ENCODE data around the gene MRPL55. TPM values are rescaled to one million over a fixed set of nuclear protein-coding genes. Genes with fewer than 3 reads are reported as not detected.
A peak's percentile ranks its signal among the peaks of the same experiment; 100 is the strongest.

Gene MRPL55
- total RNA-seq, 6 experiments from 2014 or later: 24.2 to 75.9 (median 38.0) TPM

GRCh38 chr1:228156515-228156881 is 47.4 kb upstream of the MRPL55 start:
- ATAC-seq (no peak), DNase-seq (peak in 1 of 3 donors; percentile 46)
- no peaks in the 10 kb centered on the region for H3K4me1 ChIP-seq
- intact Hi-C loops (cut with DNase I): no loop called here
- no peak overlapping the region for H3K27ac ChIP-seq
- H3K27me3 ChIP-seq: no peaks in the 10 kb centered on the region
- TF ChIP-seq POLR2A (IDR thresholded peaks at IDR 0.05): no peak
- TF ChIP-seq, protein P1, sequence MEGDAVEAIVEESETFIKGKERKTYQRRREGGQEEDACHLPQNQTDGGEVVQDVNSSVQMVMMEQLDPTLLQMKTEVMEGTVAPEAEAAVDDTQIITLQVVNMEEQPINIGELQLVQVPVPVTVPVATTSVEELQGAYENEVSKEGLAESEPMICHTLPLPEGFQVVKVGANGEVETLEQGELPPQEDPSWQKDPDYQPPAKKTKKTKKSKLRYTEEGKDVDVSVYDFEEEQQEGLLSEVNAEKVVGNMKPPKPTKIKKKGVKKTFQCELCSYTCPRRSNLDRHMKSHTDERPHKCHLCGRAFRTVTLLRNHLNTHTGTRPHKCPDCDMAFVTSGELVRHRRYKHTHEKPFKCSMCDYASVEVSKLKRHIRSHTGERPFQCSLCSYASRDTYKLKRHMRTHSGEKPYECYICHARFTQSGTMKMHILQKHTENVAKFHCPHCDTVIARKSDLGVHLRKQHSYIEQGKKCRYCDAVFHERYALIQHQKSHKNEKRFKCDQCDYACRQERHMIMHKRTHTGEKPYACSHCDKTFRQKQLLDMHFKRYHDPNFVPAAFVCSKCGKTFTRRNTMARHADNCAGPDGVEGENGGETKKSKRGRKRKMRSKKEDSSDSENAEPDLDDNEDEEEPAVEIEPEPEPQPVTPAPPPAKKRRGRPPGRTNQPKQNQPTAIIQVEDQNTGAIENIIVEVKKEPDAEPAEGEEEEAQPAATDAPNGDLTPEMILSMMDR (IDR thresholded peaks at IDR 0.05): no peak
- H3K9me3 ChIP-seq: no peaks in the 10 kb centered on the region
- no CpG with 5 or more reads among the region's 9 CpGs for WGBS (ENCODE audit: insufficient coverage, low coverage, low lambda C conversion rate, missing lambda C conversion rate)
- H3K36me3 ChIP-seq: no peaks in the 10 kb centered on the region
- no peak overlapping the region for H3K4me3 ChIP-seq

DNA sequence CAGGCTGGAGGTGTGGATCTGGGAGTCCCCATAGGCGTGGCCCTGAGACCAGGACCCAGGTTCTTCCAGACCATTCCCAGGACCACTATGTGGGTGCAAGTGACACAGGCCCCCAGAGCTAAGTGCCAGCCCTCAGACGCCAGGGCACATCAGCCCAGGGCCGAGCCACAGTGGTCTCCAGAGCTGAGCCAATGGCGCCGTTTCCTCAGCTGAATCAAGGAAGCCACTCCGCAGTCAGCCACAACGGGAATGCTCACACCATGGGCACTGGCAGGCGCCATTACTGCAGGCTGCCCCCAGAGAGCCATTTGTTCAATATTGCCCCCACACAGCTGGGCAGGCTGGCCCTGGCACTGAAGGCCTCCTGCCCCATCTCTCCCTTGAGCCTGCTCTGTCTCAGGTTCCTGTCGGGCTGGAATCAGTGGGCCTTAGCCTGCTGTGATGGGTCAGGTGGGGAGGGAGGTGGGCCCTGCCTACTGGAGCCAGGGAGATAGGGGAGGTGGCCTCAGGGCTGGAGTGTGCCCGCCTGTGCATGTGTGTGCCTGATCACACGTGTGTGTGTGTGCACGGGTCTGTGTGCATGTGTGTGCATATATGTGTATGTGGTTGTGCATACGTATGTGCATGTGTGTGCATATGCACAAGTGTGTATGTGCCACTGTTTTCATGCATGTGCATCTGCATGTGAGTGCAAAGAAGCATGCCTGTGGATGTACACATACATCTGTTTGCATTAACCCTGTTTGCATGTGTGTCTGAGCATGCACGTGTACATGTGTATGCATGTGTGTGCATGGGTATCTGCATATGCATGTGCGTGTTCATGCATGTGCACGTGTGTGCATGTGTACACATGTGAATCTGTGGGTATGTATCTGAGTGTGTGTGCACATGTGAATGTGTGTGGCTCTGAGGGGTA is 46.8 kb upstream of the MRPL55 start:
- WGBS (ENCODE audit: insufficient coverage, low coverage, low lambda C conversion rate, missing lambda C conversion rate): 67% methylated on average over 3 of the region's 16 CpGs
- TF ChIP-seq, protein P1 (IDR thresholded peaks at IDR 0.05): no peak
- TF ChIP-seq POLR2A (IDR thresholded peaks at IDR 0.05): no peak
- DNase-seq: peak in 1 of 3 donors; percentile 39
- Histone ChIP-seq H3K27ac (no peak overlapping the region), H3K36me3 (no peaks in the 10 kb centered on the region), H3K27me3 (no peaks in the 10 kb centered on the region), H3K4me3 (no peak overlapping the region), H3K9me3 (no peaks in the 10 kb centered on the region), H3K4me1 (no peaks in the 10 kb centered on the region)
- intact Hi-C loops (cut with DNase I): no loop called here
- ATAC-seq: no peak

GRCh38 chr1:228154670-228155571 is 45.8 kb upstream of the MRPL55 start:
- ATAC-seq (no peak), DNase-seq (peak in 1 of 3 donors; percentile 38)
- Histone ChIP-seq H3K27me3 (no peaks in the 10 kb centered on the region), H3K27ac (no peak overlapping the region), H3K4me1 (no peaks in the 10 kb centered on the region), H3K36me3 (no peaks in the 10 kb centered on the region), H3K9me3 (no peaks in the 10 kb centered on the region), H3K4me3 (no peak overlapping the region)
- intact Hi-C loops (cut with DNase I): no loop called here
- 79% methylated on average over 10 of the region's 20 CpGs for WGBS (ENCODE audit: insufficient coverage, low coverage, low lambda C conversion rate, missing lambda C conversion rate)
- no peak for TF ChIP-seq POLR2A (IDR thresholded peaks at IDR 0.05)
- TF ChIP-seq, protein P1 (IDR thresholded peaks at IDR 0.05): no peak

- ATAC-seq: no peak
- H3K9me3 ChIP-seq: no peaks in the 10 kb centered on the region
- no peaks in the 10 kb centered on the region for H3K4me1 ChIP-seq
- TF ChIP-seq POLR2A (IDR thresholded peaks at IDR 0.05): no peak
- TF ChIP-seq, protein P1 (IDR thresholded peaks at IDR 0.05): no peak
- no peaks in the 10 kb centered on the region for H3K27me3 ChIP-seq
- no peak overlapping the region for H3K27ac ChIP-seq
- no peaks in the 10 kb centered on the region for H3K36me3 ChIP-seq
- intact Hi-C loops (cut with DNase I): no loop called here
- peak in 1 of 3 donors; percentile 24 for DNase-seq
- H3K4me3 ChIP-seq: no peak overlapping the region
- 90% methylated on average over 5 of the region's 11 CpGs for WGBS (ENCODE audit: insufficient coverage, low coverage, low lambda C conversion rate, missing lambda C conversion rate)
Observed at GRCh38 chr1:228154021-228154669, 45.0 kb upstream of the MRPL55 start.
